GM12891 (cell line): ENCODE measurements around the gene SMCHD1.
"Not testable (repeated sequence)": the region's sequence is repeated elsewhere in the genome, so short reads cannot be mapped to it uniquely, and the experiment has no call there.

ENCODE experiments used
- PAX5 ChIP-seq: IDR thresholded peaks from 2 replicates; pipeline ENCODE4 v1.6.1; 2011; ENCODE audit warnings: low read length, moderate library complexity, mild to moderate bottlenecking; ENCODE audit not compliant: insufficient read depth, severe bottlenecking
- POLR2A ChIP-seq: IDR thresholded peaks from 2 replicates; pipeline ENCODE4 v1.6.1; 2011; ENCODE audit warnings: low read depth, low read length, control low read depth
- POLR2AphosphoS5 ChIP-seq: IDR thresholded peaks from 2 replicates; pipeline ENCODE4 v1.6.1; 2011; ENCODE audit warnings: low read depth, low read length, control low read depth
- SPI1 ChIP-seq: IDR thresholded peaks from 2 replicates; pipeline ENCODE4 v1.6.1; 2011; ENCODE audit warnings: low read depth, low read length, control low read depth
- TAF1 ChIP-seq: IDR thresholded peaks from 2 replicates; pipeline ENCODE4 v1.6.1; 2011; ENCODE audit warnings: low read depth, low read length, control low read depth

DNA sequence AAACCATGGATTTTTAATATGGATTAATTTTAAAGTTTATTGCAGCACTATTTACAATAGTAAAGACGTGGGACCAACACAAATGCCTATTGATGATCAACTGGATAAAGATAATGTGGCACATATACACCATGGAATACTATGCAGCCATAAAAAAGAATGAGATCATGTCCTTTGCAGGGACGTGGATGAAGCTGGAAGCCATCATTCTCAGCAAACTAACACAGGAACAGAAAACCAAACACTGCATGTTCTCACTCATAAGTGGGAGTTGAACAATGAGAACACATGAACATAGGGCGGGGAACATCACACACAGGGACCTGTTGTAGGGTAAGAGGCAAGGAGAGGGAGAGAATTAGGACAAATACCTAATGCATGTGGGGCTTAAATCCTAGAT lies 5.3 kb downstream of the SMCHD1 start:
- TF ChIP-seq POLR2AphosphoS5, POLR2A, TAF1, PAX5, SPI1: not testable (repeated sequence)
